ENCODE results near the gene LRRC75A.

DNA sequence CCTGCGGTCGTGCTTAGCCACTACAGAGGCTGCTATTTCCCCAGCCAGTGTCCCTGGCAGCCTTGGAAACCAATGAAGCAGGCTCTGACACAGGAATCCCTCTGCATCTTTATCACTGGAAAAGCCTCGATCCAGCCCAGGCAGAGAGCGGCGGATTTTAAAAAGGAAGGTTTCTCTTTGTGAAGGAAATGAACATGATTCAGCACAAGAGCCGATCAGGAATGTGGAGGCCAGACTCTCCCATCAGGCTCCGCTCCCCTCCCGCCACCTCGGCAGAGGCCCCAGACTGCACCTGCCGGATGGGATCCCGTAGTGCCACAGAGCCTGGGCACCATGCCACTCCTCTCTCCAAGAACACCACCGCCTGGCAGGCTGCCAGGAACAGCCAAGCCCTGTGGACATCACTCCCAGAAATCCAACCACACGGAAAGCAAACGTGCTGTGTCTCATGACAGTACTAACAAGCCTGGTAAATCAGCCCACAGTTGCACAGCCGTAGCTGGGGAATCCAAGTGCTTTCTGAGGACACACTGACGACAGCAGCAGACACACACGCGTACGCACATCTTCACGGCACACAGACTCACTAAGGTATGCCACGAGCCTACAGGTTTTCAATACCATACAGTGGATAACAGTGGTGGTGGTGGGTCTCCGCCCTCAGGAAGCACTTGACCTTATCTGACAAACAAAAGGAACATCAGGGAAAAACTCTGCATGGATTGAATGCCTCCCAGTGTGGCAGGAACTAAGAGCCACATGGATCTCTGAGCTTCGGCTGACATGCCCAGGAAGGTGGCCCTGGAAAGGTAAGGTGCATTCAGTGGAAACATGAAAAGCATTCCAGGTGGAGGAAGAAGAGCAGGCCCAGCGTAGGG lies 5.4 kb downstream of the LRRC75A start:
- TF ChIP-seq POLR2AphosphoS5 (IDR thresholded peaks at IDR 0.05; ENCODE audit: low read depth) (no peak), SPI1 (IDR thresholded peaks at IDR 0.05; ENCODE audit: borderline replicate concordance, low read depth) (no peak), GABPA (IDR thresholded peaks at IDR 0.05; ENCODE audit: low read depth) (no peak)
- TF ChIP-seq, protein P1, sequence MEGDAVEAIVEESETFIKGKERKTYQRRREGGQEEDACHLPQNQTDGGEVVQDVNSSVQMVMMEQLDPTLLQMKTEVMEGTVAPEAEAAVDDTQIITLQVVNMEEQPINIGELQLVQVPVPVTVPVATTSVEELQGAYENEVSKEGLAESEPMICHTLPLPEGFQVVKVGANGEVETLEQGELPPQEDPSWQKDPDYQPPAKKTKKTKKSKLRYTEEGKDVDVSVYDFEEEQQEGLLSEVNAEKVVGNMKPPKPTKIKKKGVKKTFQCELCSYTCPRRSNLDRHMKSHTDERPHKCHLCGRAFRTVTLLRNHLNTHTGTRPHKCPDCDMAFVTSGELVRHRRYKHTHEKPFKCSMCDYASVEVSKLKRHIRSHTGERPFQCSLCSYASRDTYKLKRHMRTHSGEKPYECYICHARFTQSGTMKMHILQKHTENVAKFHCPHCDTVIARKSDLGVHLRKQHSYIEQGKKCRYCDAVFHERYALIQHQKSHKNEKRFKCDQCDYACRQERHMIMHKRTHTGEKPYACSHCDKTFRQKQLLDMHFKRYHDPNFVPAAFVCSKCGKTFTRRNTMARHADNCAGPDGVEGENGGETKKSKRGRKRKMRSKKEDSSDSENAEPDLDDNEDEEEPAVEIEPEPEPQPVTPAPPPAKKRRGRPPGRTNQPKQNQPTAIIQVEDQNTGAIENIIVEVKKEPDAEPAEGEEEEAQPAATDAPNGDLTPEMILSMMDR (IDR thresholded peaks at IDR 0.05; ENCODE audit: insufficient read depth, low read length) = no peak
- TF ChIP-seq, protein P2, sequence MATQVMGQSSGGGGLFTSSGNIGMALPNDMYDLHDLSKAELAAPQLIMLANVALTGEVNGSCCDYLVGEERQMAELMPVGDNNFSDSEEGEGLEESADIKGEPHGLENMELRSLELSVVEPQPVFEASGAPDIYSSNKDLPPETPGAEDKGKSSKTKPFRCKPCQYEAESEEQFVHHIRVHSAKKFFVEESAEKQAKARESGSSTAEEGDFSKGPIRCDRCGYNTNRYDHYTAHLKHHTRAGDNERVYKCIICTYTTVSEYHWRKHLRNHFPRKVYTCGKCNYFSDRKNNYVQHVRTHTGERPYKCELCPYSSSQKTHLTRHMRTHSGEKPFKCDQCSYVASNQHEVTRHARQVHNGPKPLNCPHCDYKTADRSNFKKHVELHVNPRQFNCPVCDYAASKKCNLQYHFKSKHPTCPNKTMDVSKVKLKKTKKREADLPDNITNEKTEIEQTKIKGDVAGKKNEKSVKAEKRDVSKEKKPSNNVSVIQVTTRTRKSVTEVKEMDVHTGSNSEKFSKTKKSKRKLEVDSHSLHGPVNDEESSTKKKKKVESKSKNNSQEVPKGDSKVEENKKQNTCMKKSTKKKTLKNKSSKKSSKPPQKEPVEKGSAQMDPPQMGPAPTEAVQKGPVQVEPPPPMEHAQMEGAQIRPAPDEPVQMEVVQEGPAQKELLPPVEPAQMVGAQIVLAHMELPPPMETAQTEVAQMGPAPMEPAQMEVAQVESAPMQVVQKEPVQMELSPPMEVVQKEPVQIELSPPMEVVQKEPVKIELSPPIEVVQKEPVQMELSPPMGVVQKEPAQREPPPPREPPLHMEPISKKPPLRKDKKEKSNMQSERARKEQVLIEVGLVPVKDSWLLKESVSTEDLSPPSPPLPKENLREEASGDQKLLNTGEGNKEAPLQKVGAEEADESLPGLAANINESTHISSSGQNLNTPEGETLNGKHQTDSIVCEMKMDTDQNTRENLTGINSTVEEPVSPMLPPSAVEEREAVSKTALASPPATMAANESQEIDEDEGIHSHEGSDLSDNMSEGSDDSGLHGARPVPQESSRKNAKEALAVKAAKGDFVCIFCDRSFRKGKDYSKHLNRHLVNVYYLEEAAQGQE (IDR thresholded peaks at IDR 0.05; ENCODE audit: insufficient replicate concordance, low read depth) = no peak
